Measurements from ENCODE around the gene STX8.

The STX8 gene

DNA sequence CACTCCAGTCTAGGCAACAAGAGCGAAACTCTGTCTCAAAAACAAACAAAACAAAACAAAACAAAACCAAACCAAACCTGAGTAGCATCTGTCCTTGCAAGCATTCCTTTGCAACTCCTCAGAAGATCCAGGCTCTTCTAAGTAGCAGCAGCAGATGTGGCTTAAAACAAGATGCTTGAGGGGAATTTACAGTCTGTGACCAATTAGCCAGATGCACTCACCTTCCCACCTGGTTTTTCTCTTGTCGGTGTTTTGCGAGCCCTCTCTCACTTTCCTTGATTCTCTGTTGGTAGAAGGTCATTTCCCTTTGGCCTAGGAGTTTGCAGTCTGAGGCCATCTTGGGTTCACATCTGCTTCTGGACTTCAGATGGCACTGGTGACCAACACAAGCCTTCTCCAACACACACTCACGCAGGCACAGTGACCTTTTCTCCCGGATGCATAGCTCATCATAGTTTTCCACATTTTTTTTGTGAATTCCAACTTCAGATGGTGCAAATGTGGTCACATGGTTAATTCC lies 276.8 kb downstream of the STX8 start:
- no peak for DNase-seq (ENCODE audit: low read depth in 2 of 2)

GRCh38 chr17:9298135-9298534 lies 277.5 kb downstream of the STX8 start:
- DNase-seq (ENCODE audit: low read depth in 2 of 2) = no peak

DNA sequence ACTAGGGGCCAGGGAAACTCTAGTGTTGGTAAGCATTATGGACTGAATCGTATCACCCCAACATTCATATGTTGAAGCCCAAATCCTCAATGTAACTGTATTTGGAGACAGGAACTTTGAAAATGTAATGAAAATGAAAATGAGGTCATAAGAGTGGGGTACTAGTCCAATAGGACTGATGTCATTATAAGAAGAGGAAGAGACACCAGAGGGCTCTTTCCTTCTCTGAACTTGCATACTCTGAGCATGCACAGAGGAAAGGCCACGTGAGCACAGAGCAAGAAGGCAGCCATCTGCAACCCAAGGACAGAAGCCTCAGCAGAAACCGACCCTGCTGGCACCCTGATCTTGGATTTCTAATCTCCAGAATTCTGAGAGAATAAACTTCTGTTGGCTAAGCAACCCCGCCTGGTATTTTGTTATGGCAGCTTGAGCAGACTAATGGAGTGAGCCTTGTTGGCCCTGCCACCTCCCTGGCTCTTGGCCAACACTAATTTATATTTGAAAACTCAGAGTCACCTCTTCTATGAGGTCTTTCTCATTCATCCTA lies 280.9 kb downstream of the STX8 start:
- no peak for DNase-seq (ENCODE audit: low read depth in 2 of 2)

- DNase-seq (ENCODE audit: low read depth in 2 of 2) = no peak
Observed at GRCh38 chr17:9292561-9292941, 283.1 kb downstream of the STX8 start.

DNA sequence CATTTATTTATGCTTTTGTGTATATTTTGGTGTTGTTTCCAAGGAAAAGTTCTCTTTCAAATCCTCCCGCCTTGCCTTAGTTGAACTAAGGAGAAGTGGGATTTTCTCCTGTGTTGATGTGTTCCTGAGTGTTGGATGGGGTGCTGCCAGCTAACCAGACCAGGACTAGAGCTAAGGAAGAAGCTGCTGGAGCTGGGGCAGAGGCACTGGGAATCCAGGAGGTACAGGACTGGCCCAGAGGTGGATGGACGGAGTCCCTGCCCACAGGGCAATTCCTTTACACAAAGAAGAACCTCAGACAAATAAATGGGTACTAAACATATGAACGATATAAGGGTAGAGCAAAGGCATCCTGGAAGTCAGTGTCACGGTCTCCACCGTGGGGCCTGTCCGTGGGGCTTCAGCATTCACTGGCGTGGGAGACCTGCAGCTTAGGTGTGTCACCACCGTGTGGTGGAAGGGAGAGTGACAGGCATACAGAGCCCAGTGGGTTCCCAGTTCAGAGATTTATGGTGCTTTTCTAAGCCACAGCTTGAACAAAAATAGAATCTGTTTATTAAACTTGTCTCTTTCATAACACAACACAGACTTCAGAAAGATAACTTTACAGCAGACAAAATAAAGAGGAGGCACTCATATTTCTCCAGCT lies 283.6 kb downstream of the STX8 start:
- DNase-seq (ENCODE audit: low read depth in 2 of 2) = peak; percentile 13 to 42

DNA sequence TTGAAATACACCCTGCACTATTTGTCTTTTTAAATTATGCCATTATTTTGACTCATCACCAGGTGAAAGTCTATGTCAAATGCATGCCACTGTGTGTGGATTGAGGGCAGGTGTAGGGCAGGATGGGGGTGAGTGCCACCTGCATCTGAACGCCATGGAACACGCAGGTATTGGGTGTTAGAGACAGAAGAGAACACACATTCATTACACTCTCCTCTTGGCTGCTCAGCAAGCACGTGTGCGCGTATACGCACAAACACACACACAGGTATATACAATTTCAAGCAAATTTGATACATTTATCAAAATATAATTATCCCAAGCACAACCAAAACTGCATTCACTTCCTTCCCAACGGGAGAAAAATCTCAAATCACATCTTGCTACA lies 285.4 kb downstream of the STX8 start:
- no peak for DNase-seq (ENCODE audit: low read depth in 2 of 2)

DNA sequence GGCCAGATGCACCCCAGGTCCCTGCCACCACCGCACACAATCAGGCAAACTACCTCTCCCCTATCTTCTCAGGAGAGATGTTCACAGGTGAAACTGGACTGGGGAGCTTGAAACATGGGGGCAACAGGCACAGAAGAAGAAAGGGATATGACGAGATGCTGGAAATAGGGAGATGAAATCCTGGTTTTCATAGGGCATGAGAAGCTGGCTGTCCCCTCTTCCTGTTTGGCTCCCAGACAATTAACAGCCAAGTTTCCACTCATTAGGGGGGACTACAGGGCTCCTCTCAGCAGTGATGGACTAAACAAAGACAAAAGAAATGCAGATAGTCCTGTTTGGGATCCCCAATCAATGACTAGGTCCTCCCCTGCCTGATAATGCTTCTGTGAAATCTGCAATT lies 288.3 kb downstream of the STX8 start:
- DNase-seq (ENCODE audit: low read depth in 2 of 2) = no peak

DNA sequence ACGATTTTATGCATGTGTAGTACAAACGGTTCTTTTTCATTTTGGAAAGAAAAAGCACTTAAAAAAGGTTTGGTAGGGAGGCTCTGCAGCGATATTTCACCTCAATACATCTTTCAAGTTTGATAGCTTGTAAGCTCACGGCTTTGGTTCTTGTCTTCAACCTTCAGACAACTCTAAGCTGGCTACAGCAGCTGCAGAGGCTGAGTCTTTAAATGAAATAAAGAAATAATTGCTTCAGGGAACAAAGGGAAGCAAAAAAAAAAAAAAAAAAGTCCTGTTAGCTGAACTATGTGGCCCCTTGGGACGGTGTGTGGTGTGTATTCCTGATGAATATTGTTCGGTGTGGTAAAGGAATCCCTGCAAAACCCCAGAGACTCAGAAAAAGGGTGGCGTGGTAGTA lies 289.2 kb downstream of the STX8 start:
- DNase-seq (ENCODE audit: low read depth in 2 of 2) = no peak

DNA sequence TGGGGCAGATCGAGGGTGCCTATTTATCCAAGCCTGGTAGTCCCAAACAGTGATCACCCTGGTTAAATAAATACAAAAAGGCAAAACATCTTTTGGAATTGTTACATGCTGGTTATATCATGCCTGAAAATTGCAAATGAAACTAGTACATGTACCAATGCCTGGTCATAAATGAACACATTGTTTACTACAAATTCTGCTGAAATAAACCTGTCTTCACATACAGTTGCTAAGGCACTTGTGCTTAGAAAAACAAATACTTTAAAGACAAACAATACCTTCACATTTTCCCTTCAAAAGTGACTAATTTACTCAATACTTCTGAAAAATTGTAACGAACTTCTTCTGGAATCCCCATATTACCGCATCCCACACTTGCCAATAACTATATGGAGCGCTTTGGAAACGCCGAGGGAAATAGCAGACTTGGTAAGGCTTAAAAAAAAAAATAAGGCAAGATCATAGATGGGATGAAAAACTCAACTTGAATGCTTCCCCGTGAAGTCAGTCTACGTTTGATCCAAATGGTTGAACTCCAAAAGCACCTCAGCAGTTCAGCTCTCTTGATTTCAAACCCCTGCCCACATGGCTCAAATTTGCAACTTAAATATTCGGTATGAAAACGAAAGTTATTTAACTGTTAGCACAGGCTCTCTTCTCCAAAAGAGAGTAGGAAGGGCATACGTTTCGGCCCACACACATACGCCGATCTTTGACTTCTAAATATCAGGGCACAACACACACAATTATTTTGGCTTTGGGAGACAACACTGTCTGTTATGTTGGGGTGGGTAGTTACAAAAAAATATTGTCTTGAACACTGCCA lies 289.8 kb downstream of the STX8 start:
- no peak for DNase-seq (ENCODE audit: low read depth in 2 of 2)

DNA sequence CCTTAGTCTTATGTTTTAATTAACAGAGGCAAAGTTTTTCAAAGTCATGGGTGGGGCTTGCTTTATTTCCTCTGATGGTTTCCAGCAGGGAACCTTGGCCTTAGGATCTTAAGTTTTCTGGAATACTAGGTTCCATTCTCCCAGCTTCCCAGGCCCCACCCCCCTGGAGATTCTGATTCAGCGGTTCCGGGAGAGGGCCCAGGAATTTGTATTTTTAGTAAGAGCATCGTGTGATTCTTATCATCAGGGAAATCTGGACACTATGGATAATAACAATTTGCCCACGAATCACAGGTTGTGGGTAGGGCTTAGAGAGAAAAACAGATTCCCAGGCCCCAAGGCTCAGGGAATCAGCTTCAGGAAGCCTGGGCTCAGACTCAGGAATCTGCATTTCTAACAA lies 290.7 kb downstream of the STX8 start:
- no peak for DNase-seq (ENCODE audit: low read depth in 2 of 2)

DNA sequence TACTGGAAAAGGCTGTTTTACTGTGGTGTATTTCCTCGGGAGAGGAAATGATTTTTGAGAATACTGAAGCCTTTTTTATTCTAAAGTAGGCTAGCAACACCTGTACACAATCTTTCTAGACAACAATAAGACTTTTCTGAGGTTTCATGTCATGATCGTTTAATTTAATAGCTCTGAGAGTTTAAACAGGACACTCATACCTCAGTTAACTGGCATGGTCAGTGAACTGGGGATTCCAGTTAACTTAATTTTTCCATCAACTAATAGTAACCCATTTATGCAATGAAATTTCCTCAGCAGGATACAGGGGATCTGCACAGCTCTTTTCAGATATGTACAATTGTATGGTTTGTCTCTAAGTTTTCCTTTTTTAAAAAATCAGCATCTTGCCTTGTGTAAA lies 291.7 kb downstream of the STX8 start:
- no peak for DNase-seq (ENCODE audit: low read depth in 2 of 2)

- no peak for DNase-seq (ENCODE audit: low read depth in 2 of 2)
Observed at GRCh38 chr17:9279893-9280292, 295.7 kb downstream of the STX8 start.

DNA sequence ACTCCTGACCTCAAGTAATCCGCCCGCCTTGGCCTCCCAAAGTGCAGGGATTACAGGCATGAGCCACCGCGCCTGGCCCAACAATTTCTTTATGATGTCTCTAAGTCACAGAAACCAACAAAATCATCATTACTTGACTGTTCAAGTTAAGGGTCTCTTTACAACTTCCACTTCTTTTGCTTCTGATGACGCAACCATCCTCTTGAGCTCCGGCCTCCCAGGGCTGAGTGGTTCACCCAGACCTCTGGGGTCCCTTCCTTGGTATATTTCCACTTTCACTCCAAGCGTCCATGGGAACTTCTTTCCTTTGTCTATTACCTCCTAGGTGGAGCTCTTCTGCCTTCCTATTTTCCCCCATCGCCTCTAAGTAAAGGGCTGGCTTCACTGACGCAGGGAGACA lies 300.6 kb downstream of the STX8 start:
- DNase-seq (ENCODE audit: low read depth in 2 of 2) = no peak

DNA sequence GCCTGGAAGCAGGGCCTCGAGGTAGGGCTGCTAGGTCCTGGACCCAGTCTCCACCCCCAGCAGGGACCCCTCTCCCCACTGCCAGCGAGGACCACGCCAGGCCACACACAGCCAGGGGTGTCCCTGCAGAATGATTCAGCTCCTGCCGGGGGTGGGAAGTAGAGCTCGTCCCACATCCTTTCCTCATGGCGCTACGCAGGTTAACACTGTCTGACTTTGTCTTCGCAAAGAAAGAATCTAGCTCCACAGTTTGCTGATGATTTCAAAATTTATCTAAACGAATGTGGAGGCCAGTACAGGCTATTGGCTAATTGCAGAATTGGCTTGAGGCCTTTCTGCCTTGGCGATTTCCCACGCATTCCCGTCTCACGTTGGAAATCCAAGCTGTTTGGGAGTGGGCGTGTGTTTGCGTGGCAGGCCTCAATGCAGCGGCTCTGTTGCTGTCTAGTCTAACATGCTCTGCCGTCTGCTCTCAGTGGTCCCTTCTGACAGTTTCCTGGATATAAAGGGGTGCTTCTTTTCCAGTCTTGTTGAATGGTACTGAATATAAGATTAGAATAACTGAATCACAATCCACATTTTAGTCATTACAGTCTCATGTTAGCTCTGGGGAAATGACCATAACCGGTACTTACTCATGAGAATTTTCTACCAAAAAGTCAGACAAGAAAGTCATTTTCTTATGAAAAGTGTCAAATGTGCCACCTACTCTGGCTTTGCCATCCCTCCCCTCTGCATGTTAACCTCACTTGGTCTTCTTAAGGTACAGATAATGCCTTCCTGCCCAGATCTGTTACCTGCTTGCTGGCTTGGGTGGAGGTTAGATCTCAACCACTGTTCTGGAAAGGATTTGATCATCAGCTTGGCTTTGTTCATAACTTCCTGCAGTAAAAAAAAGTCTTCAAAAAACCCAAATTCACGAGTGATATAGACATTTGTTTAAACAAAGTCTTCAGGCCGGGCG lies 301.9 kb downstream of the STX8 start:
- DNase-seq (ENCODE audit: low read depth in 2 of 2) = peak in 1 of 2 donors; percentile 42

DNA sequence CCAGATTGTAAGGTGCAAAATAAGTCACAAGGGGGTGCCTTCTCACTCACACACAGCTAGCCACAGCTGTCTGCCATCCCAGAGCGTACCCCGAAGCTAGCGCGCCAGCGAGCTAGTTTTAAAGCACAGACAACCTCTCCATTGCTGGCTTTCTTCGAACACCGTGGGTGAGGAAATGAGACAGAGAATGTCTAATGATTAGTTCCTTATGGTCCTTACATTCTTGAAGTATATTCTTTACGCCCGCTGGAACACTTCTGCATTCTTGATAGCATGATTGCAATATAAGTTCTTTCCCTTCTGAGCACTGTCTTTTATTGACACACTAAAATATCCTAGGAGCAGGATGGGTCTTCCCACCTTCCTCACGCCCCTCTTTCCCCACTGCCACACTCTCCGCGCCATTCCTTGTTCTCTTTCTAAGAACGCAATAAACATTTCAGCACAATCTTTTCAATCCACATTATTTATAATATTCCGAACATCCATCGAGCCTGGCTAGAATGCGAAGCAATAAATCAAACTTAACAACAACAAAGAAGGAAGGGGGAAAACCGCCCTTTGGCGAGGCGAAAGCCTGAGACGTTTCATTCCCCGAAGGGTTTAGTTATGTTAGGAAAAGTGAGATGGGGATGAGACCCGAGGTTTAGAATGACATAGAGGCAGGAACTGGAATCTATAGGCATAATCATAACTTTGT lies 303.0 kb downstream of the STX8 start:
- DNase-seq (ENCODE audit: low read depth in 2 of 2) = no peak

DNA sequence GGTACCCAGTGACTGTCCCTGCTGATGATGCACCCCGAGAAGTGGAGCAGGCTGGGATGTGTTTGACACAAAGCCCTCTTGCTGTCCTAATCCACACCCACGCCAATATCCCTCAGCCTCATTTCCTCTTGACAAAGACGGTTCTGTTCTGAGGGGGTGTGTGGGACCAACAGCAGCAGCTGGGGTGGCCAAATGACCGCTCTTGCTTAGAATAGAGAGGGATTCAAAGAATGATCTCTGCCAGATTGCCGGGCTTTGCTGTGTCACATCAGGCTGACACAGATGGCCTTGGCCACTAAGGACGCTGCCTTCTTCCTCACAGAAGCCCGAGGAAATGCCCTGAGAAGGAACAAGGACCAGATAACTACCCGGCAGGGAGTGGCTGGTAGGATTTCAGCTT lies 303.6 kb downstream of the STX8 start:
- no peak for DNase-seq (ENCODE audit: low read depth in 2 of 2)

DNA sequence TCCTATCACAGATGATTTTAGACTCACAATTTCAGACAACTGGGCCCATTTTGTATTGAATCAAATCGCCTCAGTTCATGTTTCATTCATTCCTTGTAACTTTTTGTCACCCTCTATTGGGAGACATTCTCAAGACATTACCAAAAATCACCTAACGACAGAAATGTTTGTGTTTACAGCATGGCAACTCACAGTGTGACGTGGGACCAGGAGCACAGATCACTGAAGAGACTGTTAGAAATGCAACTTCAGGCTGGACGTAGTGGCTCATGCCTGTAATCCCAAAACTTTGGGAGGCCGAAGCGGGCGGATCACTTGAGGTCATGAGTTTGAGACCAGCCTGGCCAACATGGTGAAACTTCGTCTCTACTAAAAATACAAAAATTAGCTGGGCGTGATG lies 304.7 kb downstream of the STX8 start:
- DNase-seq (ENCODE audit: low read depth in 2 of 2) = no peak

DNA sequence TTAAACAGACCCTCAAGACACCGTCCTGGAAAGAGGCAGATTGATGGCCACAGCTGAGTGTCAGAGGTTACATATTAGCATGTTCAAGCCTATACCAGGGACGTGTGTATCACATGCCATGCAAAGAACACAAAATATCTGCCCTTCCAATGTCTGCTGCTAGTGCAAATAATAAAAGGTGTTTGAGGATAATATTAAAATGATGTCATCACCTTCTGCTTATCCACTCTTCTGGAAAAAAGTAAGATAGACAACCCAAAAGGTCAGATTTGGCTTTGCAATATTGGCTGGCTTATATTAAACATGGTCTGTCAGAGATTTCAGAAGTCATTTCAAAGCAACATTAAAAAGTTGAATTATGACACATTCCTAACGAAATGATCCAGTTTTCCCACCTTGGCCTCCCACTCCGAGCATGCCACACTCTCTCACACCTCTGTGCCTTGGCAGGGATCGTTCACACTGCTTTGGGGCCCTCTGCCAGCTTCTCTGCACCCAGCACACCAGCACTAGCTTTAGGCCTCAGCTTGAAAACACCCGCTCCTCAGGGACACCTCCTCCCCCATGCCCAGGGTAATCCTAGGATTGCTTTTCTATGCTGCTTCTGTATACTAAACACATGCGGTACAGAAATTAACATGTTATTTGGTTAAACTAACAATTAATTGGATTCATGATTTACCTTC lies 306.1 kb downstream of the STX8 start:
- DNase-seq (ENCODE audit: low read depth in 2 of 2) = no peak

DNA sequence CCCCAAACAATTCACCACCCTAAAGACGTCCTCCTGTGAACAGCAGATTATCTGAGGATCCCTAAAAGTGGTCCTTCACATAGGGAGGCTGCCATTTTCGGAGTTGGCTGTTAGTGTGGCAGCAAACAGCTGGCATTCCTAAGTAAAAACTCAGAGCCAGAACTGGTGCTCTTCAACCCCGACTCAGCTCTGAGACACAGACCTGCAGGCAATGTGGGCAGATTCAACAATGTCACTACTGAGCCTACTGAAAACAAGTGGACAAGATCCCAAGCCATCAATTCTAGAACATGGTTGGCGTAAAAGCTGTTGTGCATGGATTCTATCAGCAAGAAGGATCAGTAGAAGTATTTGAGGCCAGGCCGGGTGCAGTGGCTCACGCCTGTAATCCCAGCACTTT lies 307.1 kb downstream of the STX8 start:
- DNase-seq (ENCODE audit: low read depth in 2 of 2) = no peak

- DNase-seq (ENCODE audit: low read depth in 2 of 2) = no peak
Observed at GRCh38 chr17:9266697-9267117, 308.9 kb downstream of the STX8 start.

Measured in stimulated activated CD4-positive, alpha-beta T cell treated with anti-CD3 and anti-CD28 coated beads, Interleukin-15, amount 100 ng/mL, for 48 hours (primary cell).